ENCODE data around the gene ETV7. TPM values are rescaled to one million over a fixed set of nuclear protein-coding genes. Genes with fewer than 3 reads are reported as not detected.

ETV7 gene
- polyA plus RNA-seq, 1 of the 3 experiments (the other 2 are of a cell fraction): 0.39 TPM

DNA sequence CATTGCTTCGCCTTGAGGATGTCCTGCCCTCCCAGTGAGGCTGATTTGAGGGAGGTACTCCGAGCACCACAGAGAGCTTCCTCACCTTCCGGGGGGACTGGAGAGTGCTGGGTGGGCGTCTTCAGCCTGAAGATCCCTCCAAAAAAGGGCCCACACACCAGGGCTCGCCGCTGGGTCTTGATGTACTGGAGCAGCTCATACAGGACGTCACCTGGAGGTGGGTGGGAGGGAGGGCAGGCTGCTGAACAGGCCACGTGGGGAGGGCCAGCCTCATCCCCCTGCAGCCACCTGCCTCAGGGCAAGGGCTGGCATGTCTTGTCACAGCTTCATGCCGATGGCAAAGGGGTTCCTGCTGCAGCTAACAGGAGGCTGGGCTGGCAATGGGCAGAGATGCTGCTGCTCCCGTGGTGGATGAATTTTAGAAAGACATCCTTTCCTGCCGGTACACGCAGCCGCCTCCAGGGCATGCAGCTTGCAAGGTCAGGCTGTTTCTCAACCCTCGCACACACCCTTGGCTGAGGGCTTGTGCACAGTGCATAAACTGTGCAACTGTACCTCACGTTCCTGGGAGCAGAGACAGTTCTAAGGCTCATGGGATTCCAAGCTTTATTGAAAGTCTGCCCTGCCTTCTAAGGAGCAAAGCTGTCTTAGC is 14.0 kb downstream of the ETV7 start:
- Histone ChIP-seq H2AFZ (ENCODE audit: low read depth) (no peak overlapping the region), H3K4me2 (no peak overlapping the region), H3K9ac (no peak overlapping the region), H3K27ac (ENCODE audit: low read depth in 2 of 2, low read length in 1 of 2) (no peak overlapping the region), H3K4me1 (ENCODE audit: control insufficient read depth in 1 of 2, insufficient read depth in 2 of 2, low read depth in 1 of 2, low read length in 1 of 2) (peaks cover 0 to 5% of the 10 kb centered on the region in 2 experiments; a peak in 1 of 4 replicates), H3K79me2 (ENCODE audit: insufficient read depth) (no peaks in the 10 kb centered on the region), H3K9me2 (no peaks in the 10 kb centered on the region), H3K9me3 (no peaks in the 10 kb centered on the region), H3K4me3 (ENCODE audit: low read depth in 2 of 2, low read length in 1 of 2) (no peak overlapping the region), H4K20me1 (ENCODE audit: insufficient read depth) (no peaks in the 10 kb centered on the region), H3K27me3 (ENCODE audit: insufficient read depth) (no peaks in the 10 kb centered on the region), H3K36me3 (replicated peaks in 1 of 2; ENCODE audit: control insufficient read depth in 1 of 2, insufficient read depth in 2 of 2, low read length in 1 of 2) (no peaks in the 10 kb centered on the region), H3F3A (replicated peaks; ENCODE audit: insufficient read depth) (no peaks in the 10 kb centered on the region)
- ChIA-PET POLR2A (no interaction called here), CTCF (interaction anchor here (0.7 to 1.3 kb wide), 3 partner anchors 33 to 346 kb away, joined by 3 to 5 read pairs (median 4); partner anchors contain the start of gene MAPK14)
- no peak for TF ChIP-seq RCOR1 (IDR thresholded peaks at IDR 0.05; ENCODE audit: low read length)
- TF ChIP-seq, protein P1, sequence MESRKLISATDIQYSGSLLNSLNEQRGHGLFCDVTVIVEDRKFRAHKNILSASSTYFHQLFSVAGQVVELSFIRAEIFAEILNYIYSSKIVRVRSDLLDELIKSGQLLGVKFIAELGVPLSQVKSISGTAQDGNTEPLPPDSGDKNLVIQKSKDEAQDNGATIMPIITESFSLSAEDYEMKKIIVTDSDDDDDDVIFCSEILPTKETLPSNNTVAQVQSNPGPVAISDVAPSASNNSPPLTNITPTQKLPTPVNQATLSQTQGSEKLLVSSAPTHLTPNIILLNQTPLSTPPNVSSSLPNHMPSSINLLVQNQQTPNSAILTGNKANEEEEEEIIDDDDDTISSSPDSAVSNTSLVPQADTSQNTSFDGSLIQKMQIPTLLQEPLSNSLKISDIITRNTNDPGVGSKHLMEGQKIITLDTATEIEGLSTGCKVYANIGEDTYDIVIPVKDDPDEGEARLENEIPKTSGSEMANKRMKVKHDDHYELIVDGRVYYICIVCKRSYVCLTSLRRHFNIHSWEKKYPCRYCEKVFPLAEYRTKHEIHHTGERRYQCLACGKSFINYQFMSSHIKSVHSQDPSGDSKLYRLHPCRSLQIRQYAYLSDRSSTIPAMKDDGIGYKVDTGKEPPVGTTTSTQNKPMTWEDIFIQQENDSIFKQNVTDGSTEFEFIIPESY (IDR thresholded peaks at IDR 0.05; ENCODE audit: borderline replicate concordance, low read depth): no peak
- TF ChIP-seq EP300 (IDR thresholded peaks at IDR 0.05; ENCODE audit: borderline replicate concordance in 1 of 2, low read depth in 1 of 2, low read length in 1 of 2): no peak
- no peak for TF ChIP-seq TEAD4 (IDR thresholded peaks at IDR 0.05; ENCODE audit: borderline replicate concordance, insufficient read depth)
- TF ChIP-seq SMC3 (IDR thresholded peaks at IDR 0.05; ENCODE audit: low read depth, low read length): no peak
- TF ChIP-seq TCF12 (IDR thresholded peaks at IDR 0.05): no peak
- TF ChIP-seq, protein P2, sequence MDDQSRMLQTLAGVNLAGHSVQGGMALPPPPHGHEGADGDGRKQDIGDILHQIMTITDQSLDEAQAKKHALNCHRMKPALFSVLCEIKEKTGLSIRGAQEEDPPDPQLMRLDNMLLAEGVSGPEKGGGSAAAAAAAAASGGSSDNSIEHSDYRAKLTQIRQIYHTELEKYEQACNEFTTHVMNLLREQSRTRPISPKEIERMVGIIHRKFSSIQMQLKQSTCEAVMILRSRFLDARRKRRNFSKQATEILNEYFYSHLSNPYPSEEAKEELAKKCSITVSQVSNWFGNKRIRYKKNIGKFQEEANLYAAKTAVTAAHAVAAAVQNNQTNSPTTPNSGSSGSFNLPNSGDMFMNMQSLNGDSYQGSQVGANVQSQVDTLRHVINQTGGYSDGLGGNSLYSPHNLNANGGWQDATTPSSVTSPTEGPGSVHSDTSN (IDR thresholded peaks at IDR 0.05): no peak
- TF ChIP-seq FOXM1 (IDR thresholded peaks at IDR 0.05; ENCODE audit: low read depth): no peak
- no peak for TF ChIP-seq RXRA (IDR thresholded peaks at IDR 0.05; ENCODE audit: borderline replicate concordance, low read depth)
- peak; percentile 57 for DNase-seq
- 14% methylated on average over 4 of the region's 15 CpGs for WGBS (ENCODE audit: low lambda C conversion rate)

- no peaks in the 10 kb centered on the region for H4K20me1 ChIP-seq (ENCODE audit: insufficient read depth)
- WGBS (ENCODE audit: low lambda C conversion rate): 72% methylated on average over 6 of the region's 6 CpGs
- no peak overlapping the region for H3K4me2 ChIP-seq
- POLR2A ChIA-PET: no interaction called here
- H3K9ac ChIP-seq: no peak overlapping the region
- H3K36me3 ChIP-seq (replicated peaks in 1 of 2; ENCODE audit: control insufficient read depth in 1 of 2, insufficient read depth in 2 of 2, low read length in 1 of 2): no peaks in the 10 kb centered on the region
- peaks cover 0 to 5% of the 10 kb centered on the region in 2 experiments; a peak in 1 of 4 replicates for H3K4me1 ChIP-seq (ENCODE audit: control insufficient read depth in 1 of 2, insufficient read depth in 2 of 2, low read depth in 1 of 2, low read length in 1 of 2)
- no peaks in the 10 kb centered on the region for H3K9me3 ChIP-seq
- no peaks in the 10 kb centered on the region for H3K27me3 ChIP-seq (ENCODE audit: insufficient read depth)
- H3F3A ChIP-seq (replicated peaks; ENCODE audit: insufficient read depth): no peaks in the 10 kb centered on the region
- DNase-seq: no peak
- CTCF ChIA-PET: interaction anchor here (1.8 to 2.4 kb wide), 2 partner anchors 11 to 31 kb away, joined by 5 to 8 read pairs; no protein-coding TSS in a partner anchor
- no peaks in the 10 kb centered on the region for H3K79me2 ChIP-seq (ENCODE audit: insufficient read depth)
- H3K9me2 ChIP-seq: no peaks in the 10 kb centered on the region
- no peak overlapping the region for H2AFZ ChIP-seq (ENCODE audit: low read depth)
- H3K27ac ChIP-seq (ENCODE audit: low read depth in 2 of 2, low read length in 1 of 2): no peak overlapping the region
- H3K4me3 ChIP-seq (ENCODE audit: low read depth in 2 of 2, low read length in 1 of 2): no peak overlapping the region
- TF ChIP-seq, protein P3, sequence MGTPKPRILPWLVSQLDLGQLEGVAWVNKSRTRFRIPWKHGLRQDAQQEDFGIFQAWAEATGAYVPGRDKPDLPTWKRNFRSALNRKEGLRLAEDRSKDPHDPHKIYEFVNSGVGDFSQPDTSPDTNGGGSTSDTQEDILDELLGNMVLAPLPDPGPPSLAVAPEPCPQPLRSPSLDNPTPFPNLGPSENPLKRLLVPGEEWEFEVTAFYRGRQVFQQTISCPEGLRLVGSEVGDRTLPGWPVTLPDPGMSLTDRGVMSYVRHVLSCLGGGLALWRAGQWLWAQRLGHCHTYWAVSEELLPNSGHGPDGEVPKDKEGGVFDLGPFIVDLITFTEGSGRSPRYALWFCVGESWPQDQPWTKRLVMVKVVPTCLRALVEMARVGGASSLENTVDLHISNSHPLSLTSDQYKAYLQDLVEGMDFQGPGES (IDR thresholded peaks at IDR 0.05; ENCODE audit: low read depth, low read length): no peak
- no peak for TF ChIP-seq EP300 (IDR thresholded peaks at IDR 0.05; ENCODE audit: borderline replicate concordance in 1 of 2, low read depth in 1 of 2, low read length in 1 of 2)
- TF ChIP-seq FOXJ3 (CRISPR knock-in tag; IDR thresholded peaks at IDR 0.05): no peak
- TF ChIP-seq SMC3 (IDR thresholded peaks at IDR 0.05; ENCODE audit: low read depth, low read length): no peak
- no peak for TF ChIP-seq RAD21 (IDR thresholded peaks at IDR 0.05; ENCODE audit: low read length)
- no peak for TF ChIP-seq YY1 (IDR thresholded peaks at IDR 0.05; ENCODE audit: low read depth)
- no peak for TF ChIP-seq NRF1 (IDR thresholded peaks at IDR 0.05; ENCODE audit: low read depth, low read length)
- no peak for TF ChIP-seq USF2 (IDR thresholded peaks at IDR 0.05; ENCODE audit: borderline replicate concordance, low read depth, low read length)
- no peak for TF ChIP-seq TAF1 (IDR thresholded peaks at IDR 0.05; ENCODE audit: borderline replicate concordance, low read depth, low read length)
- no peak for TF ChIP-seq FOSL2 (IDR thresholded peaks at IDR 0.05; ENCODE audit: borderline replicate concordance, low read depth)
- TF ChIP-seq, protein P2 (IDR thresholded peaks at IDR 0.05): no peak
- no peak for TF ChIP-seq RXRA (IDR thresholded peaks at IDR 0.05; ENCODE audit: borderline replicate concordance, low read depth)
- no peak for TF ChIP-seq FOXM1 (IDR thresholded peaks at IDR 0.05; ENCODE audit: low read depth)
- TF ChIP-seq GATA2 (CRISPR knock-in tag; IDR thresholded peaks at IDR 0.05): no peak
- no peak for TF ChIP-seq TCF12 (IDR thresholded peaks at IDR 0.05)
Measured at GRCh38 chr6:36372088-36372487, 15.4 kb downstream of the ETV7 start.
